WTC11 (cell line): Measurements from ENCODE around the gene NUDT3. TPM values are rescaled to one million over a fixed set of nuclear protein-coding genes. Genes with fewer than 3 reads are reported as not detected.

Source experiments
- AFF4 ChIP-seq: sonication (generic); formaldehyde crosslinking; IDR thresholded peaks from 2 replicates; pipeline ENCODE4 v1.8.1; 2023; ENCODE audit warnings: mild to moderate bottlenecking, missing genetic modification reagents, borderline replicate concordance
- ELF4 ChIP-seq: sonication (generic); formaldehyde crosslinking; IDR thresholded peaks from 2 replicates; pipeline ENCODE4 v1.8.1; 2022; ENCODE audit warnings: low read depth, mild to moderate bottlenecking, moderate library complexity, missing genetic modification reagents
- EMX1 ChIP-seq: fragments of 250-450 bp; sonication (Bioruptor Pico); IDR thresholded peaks from 2 replicates; pipeline ENCODE4 v1.8.0; 2021; ENCODE audit warnings: mild to moderate bottlenecking
- HMGA2 ChIP-seq: fragments of 250-450 bp; sonication (Bioruptor Pico); IDR thresholded peaks from 2 replicates; pipeline ENCODE4 v1.4.0; 2021; ENCODE audit warnings: mild to moderate bottlenecking, moderate library complexity
- HMGXB4 ChIP-seq: sonication (generic); formaldehyde crosslinking; IDR thresholded peaks from 2 replicates; pipeline ENCODE4 v1.8.1; 2023; ENCODE audit warnings: mild to moderate bottlenecking, moderate library complexity, missing genetic modification reagents
- JAZF1 ChIP-seq: fragments of 250-450 bp; sonication (Bioruptor Pico); IDR thresholded peaks from 2 replicates; pipeline ENCODE4 v1.9.0; 2021; ENCODE audit warnings: moderate library complexity, mild to moderate bottlenecking, inconsistent platforms
- PRDM15 ChIP-seq: sonication (generic); formaldehyde crosslinking; IDR thresholded peaks from 2 replicates; pipeline ENCODE4 v1.8.0; 2022; ENCODE audit warnings: missing genetic modification reagents
- USF1 ChIP-seq: sonication (generic); formaldehyde crosslinking; IDR thresholded peaks from 2 replicates; pipeline ENCODE4 v1.8.0; 2022; ENCODE audit warnings: mild to moderate bottlenecking, missing genetic modification reagents
- total RNA-seq: library from RNA; stranded (reverse); gene quantifications from 3 replicates; pipeline ENCODE4 v1.2.3, GENCODE V29; 2021
- TF ChIP-seq, protein P1 (sequence below): sonication (generic); formaldehyde crosslinking; IDR thresholded peaks from 2 replicates; pipeline ENCODE4 v1.8.1; 2023; ENCODE audit warnings: mild to moderate bottlenecking, missing genetic modification reagents
- TF ChIP-seq, protein P2 (sequence below): fragments of 250-450 bp; sonication (Bioruptor Pico); IDR thresholded peaks from 2 replicates; pipeline ENCODE4 v1.8.0; 2021; ENCODE audit warnings: mild to moderate bottlenecking
- TF ChIP-seq, protein P3 (sequence below): sonication (generic); formaldehyde crosslinking; IDR thresholded peaks from 2 replicates; pipeline ENCODE4 v1.8.1; 2022; ENCODE audit warnings: mild to moderate bottlenecking, moderate library complexity, missing genetic modification reagents
- TF ChIP-seq, protein P4 (sequence below): sonication (generic); formaldehyde crosslinking; IDR thresholded peaks from 2 replicates; pipeline ENCODE4 v1.8.1; 2022; ENCODE audit warnings: low read depth, mild to moderate bottlenecking, moderate library complexity, missing genetic modification reagents, borderline replicate concordance
- TF ChIP-seq, protein P5 (sequence below): sonication (generic); formaldehyde crosslinking; IDR thresholded peaks from 2 replicates; pipeline ENCODE4 v1.8.0; 2023; ENCODE audit warnings: mild to moderate bottlenecking, missing genetic modification reagents
- TF ChIP-seq, protein P6 (sequence below): sonication (generic); formaldehyde crosslinking; IDR thresholded peaks from 2 replicates; pipeline ENCODE4 v1.8.1; 2022; ENCODE audit warnings: mild to moderate bottlenecking, missing genetic modification reagents, moderate library complexity, borderline replicate concordance

The NUDT3 gene
- total RNA-seq, 1 experiment from 2014 or later: 30.0 TPM

DNA sequence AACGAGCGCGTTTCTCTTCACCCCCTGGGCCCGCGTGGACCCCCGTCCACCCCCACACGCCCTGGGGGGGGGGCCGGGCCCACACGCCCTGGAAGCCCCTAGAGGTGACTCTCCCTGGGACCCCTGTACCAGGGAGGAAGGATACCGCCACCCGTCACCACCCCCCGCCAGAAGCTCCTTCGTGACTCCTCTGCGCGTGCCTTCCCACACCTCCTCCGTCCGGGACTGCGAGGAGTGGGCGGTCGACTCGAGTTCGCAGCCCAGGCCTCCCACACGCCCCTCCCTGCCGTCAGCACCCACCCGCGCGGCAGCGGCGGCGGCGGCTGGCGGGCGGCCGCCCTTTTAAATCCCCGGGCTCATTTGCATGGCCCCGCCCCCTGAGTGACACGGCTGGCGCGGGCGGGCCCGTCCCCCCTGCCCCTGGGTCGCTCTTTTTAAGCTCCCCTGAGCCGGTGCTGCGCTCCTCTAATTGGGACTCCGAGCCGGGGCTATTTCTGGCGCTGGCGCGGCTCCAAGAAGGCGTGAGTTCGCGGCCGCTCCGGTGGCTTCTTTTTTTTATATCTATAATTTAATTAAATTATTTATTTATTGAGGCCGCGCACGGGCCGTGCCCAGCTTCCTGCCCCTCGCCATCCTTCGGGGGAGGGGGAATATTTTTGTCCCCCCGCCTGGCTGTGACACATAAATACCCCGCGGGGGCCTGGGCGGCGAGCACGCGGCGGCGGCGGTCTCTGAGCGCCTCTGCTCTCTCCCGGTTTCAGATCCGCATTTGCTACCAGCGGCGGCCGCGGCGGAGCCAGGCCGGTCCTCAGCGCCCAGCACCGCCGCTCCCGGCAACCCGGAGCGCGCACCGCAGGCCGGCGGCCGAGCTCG, 155.8 kb downstream of the NUDT3 start, which contains the start of gene HMGA1 (continued):
- TF ChIP-seq, protein P1, sequence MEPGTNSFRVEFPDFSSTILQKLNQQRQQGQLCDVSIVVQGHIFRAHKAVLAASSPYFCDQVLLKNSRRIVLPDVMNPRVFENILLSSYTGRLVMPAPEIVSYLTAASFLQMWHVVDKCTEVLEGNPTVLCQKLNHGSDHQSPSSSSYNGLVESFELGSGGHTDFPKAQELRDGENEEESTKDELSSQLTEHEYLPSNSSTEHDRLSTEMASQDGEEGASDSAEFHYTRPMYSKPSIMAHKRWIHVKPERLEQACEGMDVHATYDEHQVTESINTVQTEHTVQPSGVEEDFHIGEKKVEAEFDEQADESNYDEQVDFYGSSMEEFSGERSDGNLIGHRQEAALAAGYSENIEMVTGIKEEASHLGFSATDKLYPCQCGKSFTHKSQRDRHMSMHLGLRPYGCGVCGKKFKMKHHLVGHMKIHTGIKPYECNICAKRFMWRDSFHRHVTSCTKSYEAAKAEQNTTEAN (CRISPR knock-in tag): no peak; the same call in 1 of the 2 replicates
- TF ChIP-seq, protein P2, sequence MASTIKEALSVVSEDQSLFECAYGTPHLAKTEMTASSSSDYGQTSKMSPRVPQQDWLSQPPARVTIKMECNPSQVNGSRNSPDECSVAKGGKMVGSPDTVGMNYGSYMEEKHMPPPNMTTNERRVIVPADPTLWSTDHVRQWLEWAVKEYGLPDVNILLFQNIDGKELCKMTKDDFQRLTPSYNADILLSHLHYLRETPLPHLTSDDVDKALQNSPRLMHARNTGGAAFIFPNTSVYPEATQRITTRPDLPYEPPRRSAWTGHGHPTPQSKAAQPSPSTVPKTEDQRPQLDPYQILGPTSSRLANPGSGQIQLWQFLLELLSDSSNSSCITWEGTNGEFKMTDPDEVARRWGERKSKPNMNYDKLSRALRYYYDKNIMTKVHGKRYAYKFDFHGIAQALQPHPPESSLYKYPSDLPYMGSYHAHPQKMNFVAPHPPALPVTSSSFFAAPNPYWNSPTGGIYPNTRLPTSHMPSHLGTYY (CRISPR knock-in tag): no peak
- TF ChIP-seq JAZF1 (CRISPR knock-in tag): no peak
- TF ChIP-seq, protein P3, sequence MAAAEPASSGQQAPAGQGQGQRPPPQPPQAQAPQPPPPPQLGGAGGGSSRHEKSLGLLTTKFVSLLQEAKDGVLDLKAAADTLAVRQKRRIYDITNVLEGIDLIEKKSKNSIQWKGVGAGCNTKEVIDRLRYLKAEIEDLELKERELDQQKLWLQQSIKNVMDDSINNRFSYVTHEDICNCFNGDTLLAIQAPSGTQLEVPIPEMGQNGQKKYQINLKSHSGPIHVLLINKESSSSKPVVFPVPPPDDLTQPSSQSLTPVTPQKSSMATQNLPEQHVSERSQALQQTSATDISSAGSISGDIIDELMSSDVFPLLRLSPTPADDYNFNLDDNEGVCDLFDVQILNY (CRISPR knock-in tag): peak; percentile 86
- TF ChIP-seq AFF4 (CRISPR knock-in tag): peak; percentile 89; the same call in 1 of the 2 replicates
- TF ChIP-seq EMX1 (CRISPR knock-in tag): no peak; the same call in 1 of the 2 replicates
- TF ChIP-seq, protein P4, sequence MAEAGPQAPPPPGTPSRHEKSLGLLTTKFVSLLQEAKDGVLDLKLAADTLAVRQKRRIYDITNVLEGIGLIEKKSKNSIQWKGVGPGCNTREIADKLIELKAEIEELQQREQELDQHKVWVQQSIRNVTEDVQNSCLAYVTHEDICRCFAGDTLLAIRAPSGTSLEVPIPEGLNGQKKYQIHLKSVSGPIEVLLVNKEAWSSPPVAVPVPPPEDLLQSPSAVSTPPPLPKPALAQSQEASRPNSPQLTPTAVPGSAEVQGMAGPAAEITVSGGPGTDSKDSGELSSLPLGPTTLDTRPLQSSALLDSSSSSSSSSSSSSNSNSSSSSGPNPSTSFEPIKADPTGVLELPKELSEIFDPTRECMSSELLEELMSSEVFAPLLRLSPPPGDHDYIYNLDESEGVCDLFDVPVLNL (CRISPR knock-in tag): peak; percentile 73; the same call in 1 of the 2 replicates
- TF ChIP-seq, protein P5, sequence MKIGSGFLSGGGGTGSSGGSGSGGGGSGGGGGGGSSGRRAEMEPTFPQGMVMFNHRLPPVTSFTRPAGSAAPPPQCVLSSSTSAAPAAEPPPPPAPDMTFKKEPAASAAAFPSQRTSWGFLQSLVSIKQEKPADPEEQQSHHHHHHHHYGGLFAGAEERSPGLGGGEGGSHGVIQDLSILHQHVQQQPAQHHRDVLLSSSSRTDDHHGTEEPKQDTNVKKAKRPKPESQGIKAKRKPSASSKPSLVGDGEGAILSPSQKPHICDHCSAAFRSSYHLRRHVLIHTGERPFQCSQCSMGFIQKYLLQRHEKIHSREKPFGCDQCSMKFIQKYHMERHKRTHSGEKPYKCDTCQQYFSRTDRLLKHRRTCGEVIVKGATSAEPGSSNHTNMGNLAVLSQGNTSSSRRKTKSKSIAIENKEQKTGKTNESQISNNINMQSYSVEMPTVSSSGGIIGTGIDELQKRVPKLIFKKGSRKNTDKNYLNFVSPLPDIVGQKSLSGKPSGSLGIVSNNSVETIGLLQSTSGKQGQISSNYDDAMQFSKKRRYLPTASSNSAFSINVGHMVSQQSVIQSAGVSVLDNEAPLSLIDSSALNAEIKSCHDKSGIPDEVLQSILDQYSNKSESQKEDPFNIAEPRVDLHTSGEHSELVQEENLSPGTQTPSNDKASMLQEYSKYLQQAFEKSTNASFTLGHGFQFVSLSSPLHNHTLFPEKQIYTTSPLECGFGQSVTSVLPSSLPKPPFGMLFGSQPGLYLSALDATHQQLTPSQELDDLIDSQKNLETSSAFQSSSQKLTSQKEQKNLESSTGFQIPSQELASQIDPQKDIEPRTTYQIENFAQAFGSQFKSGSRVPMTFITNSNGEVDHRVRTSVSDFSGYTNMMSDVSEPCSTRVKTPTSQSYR (CRISPR knock-in tag): 0 out of 2 replicates have a peak, but pooled peaks have one; percentile 17
- TF ChIP-seq HMGXB4 (CRISPR knock-in tag): peak; percentile 64
- TF ChIP-seq HMGA2 (CRISPR knock-in tag): no peak
- TF ChIP-seq PRDM15 (CRISPR knock-in tag): no peak
- no peak for TF ChIP-seq ELF4 (CRISPR knock-in tag)
- TF ChIP-seq, protein P6, sequence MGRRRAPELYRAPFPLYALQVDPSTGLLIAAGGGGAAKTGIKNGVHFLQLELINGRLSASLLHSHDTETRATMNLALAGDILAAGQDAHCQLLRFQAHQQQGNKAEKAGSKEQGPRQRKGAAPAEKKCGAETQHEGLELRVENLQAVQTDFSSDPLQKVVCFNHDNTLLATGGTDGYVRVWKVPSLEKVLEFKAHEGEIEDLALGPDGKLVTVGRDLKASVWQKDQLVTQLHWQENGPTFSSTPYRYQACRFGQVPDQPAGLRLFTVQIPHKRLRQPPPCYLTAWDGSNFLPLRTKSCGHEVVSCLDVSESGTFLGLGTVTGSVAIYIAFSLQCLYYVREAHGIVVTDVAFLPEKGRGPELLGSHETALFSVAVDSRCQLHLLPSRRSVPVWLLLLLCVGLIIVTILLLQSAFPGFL: no peak
- peak; percentile 32; the same call in 1 of the 2 replicates for TF ChIP-seq USF1 (CRISPR knock-in tag)
